Measurements from ENCODE around the gene ASB1.

Gene ASB1

GRCh38 chr2:238409341-238410199, 17.2 kb upstream of the ASB1 start:
- Mint-ChIP-seq H3K27me3 (ENCODE audit: low read depth) (no peaks in the 10 kb centered on the region), H3K9me3 (no peaks in the 10 kb centered on the region), H3K27ac (no peak overlapping the region), H3K4me3 (no peak overlapping the region), H3K36me3 (ENCODE audit: low read depth) (no peaks in the 10 kb centered on the region), H3K4me1 (ENCODE audit: low read depth) (no peaks in the 10 kb centered on the region)
- no peak for DNase-seq (ENCODE audit: low spot score)

- DNase-seq (ENCODE audit: low spot score) = no peak
- no peaks in the 10 kb centered on the region for H3K4me1 Mint-ChIP-seq (ENCODE audit: low read depth)
- H3K27ac Mint-ChIP-seq = no peak overlapping the region
- H3K27me3 Mint-ChIP-seq (ENCODE audit: low read depth) = peaks cover 3% of the 10 kb centered on the region
- H3K36me3 Mint-ChIP-seq (ENCODE audit: low read depth) = peaks cover 4% of the 10 kb centered on the region
- H3K9me3 Mint-ChIP-seq = peaks cover 14% of the 10 kb centered on the region
- no peak overlapping the region for H3K4me3 Mint-ChIP-seq
Observed at GRCh38 chr2:238412067-238412767, 14.5 kb upstream of the ASB1 start.

GRCh38 chr2:238413368-238413767, 13.4 kb upstream of the ASB1 start:
- peaks cover 14% of the 10 kb centered on the region for H3K9me3 Mint-ChIP-seq
- H3K27ac Mint-ChIP-seq = no peak overlapping the region
- H3K36me3 Mint-ChIP-seq (ENCODE audit: low read depth) = peaks cover 4% of the 10 kb centered on the region
- H3K4me1 Mint-ChIP-seq (ENCODE audit: low read depth) = no peaks in the 10 kb centered on the region
- H3K4me3 Mint-ChIP-seq = no peak overlapping the region
- peaks cover 5% of the 10 kb centered on the region for H3K27me3 Mint-ChIP-seq (ENCODE audit: low read depth)
- no peak for DNase-seq (ENCODE audit: low spot score)

GRCh38 chr2:238415036-238415764, 11.5 kb upstream of the ASB1 start:
- peaks cover 4% of the 10 kb centered on the region for H3K36me3 Mint-ChIP-seq (ENCODE audit: low read depth)
- peaks cover 7% of the 10 kb centered on the region for H3K27me3 Mint-ChIP-seq (ENCODE audit: low read depth)
- no peak for DNase-seq (ENCODE audit: low spot score)
- no peaks in the 10 kb centered on the region for H3K4me1 Mint-ChIP-seq (ENCODE audit: low read depth)
- H3K4me3 Mint-ChIP-seq = no peak overlapping the region
- H3K27ac Mint-ChIP-seq = no peak overlapping the region
- peaks cover 14% of the 10 kb centered on the region for H3K9me3 Mint-ChIP-seq

GRCh38 chr2:238415893-238416292, 10.8 kb upstream of the ASB1 start:
- H3K4me3 Mint-ChIP-seq = no peak overlapping the region
- no peak for DNase-seq (ENCODE audit: low spot score)
- peaks cover 7% of the 10 kb centered on the region for H3K27me3 Mint-ChIP-seq (ENCODE audit: low read depth)
- H3K27ac Mint-ChIP-seq = no peak overlapping the region
- peaks cover 4% of the 10 kb centered on the region for H3K36me3 Mint-ChIP-seq (ENCODE audit: low read depth)
- no peaks in the 10 kb centered on the region for H3K4me1 Mint-ChIP-seq (ENCODE audit: low read depth)
- peaks cover 14% of the 10 kb centered on the region for H3K9me3 Mint-ChIP-seq

GRCh38 chr2:238418196-238418998, 8.3 kb upstream of the ASB1 start:
- no peak overlapping the region for H3K27ac Mint-ChIP-seq
- H3K27me3 Mint-ChIP-seq (ENCODE audit: low read depth) = peaks cover 7% of the 10 kb centered on the region
- H3K9me3 Mint-ChIP-seq = peaks cover 14% of the 10 kb centered on the region
- H3K36me3 Mint-ChIP-seq (ENCODE audit: low read depth) = peaks cover 4% of the 10 kb centered on the region
- H3K4me3 Mint-ChIP-seq = no peak overlapping the region
- DNase-seq (ENCODE audit: low spot score) = no peak
- H3K4me1 Mint-ChIP-seq (ENCODE audit: low read depth) = no peaks in the 10 kb centered on the region

- Mint-ChIP-seq H3K4me3 (no peak overlapping the region), H3K27ac (no peak overlapping the region), H3K27me3 (ENCODE audit: low read depth) (peaks cover 7% of the 10 kb centered on the region), H3K36me3 (ENCODE audit: low read depth) (peaks cover 4% of the 10 kb centered on the region), H3K4me1 (ENCODE audit: low read depth) (no peaks in the 10 kb centered on the region), H3K9me3 (peaks cover 14% of the 10 kb centered on the region)
- no peak for DNase-seq (ENCODE audit: low spot score)
Observed at GRCh38 chr2:238418999-238419546, 7.7 kb upstream of the ASB1 start.

GRCh38 chr2:238420442-238420841, 6.3 kb upstream of the ASB1 start:
- Mint-ChIP-seq H3K36me3 (ENCODE audit: low read depth) (peaks cover 4% of the 10 kb centered on the region), H3K4me3 (no peak overlapping the region), H3K27ac (no peak overlapping the region), H3K27me3 (ENCODE audit: low read depth) (peaks cover 7% of the 10 kb centered on the region), H3K4me1 (ENCODE audit: low read depth) (peaks cover 2% of the 10 kb centered on the region), H3K9me3 (peaks cover 14% of the 10 kb centered on the region)
- no peak for DNase-seq (ENCODE audit: low spot score)

GRCh38 chr2:238420878-238421694, 5.6 kb upstream of the ASB1 start:
- Mint-ChIP-seq H3K4me1 (ENCODE audit: low read depth) (peaks cover 3% of the 10 kb centered on the region), H3K27me3 (ENCODE audit: low read depth) (peaks cover 5% of the 10 kb centered on the region), H3K27ac (no peak overlapping the region), H3K36me3 (ENCODE audit: low read depth) (peaks cover 4% of the 10 kb centered on the region), H3K9me3 (peaks cover 9% of the 10 kb centered on the region), H3K4me3 (no peak overlapping the region)
- no peak for DNase-seq (ENCODE audit: low spot score)

GRCh38 chr2:238421695-238422035, 5.1 kb upstream of the ASB1 start:
- Mint-ChIP-seq H3K4me1 (ENCODE audit: low read depth) (peaks cover 5% of the 10 kb centered on the region), H3K36me3 (ENCODE audit: low read depth) (peaks cover 1% of the 10 kb centered on the region), H3K9me3 (peaks cover 3% of the 10 kb centered on the region), H3K27me3 (ENCODE audit: low read depth) (peaks cover 5% of the 10 kb centered on the region), H3K4me3 (no peak overlapping the region), H3K27ac (no peak overlapping the region)
- DNase-seq (ENCODE audit: low spot score) = no peak

- Mint-ChIP-seq H3K4me1 (ENCODE audit: low read depth) (peaks cover 5% of the 10 kb centered on the region), H3K27ac (no peak overlapping the region)
Observed at GRCh38 chr2:238422285-238422684, 4.4 kb upstream of the ASB1 start.

GRCh38 chr2:238422940-238423339, 3.8 kb upstream of the ASB1 start:
- DNase-seq (ENCODE audit: low spot score) = no peak
- H3K36me3 Mint-ChIP-seq (ENCODE audit: low read depth) = peaks cover 3% of the 10 kb centered on the region

More at GRCh38 chr2:238422285-238422684, 4.4 kb upstream of the ASB1 start:
- no peaks in the 10 kb centered on the region for H3K9me3 Mint-ChIP-seq
- no peak overlapping the region for H3K4me3 Mint-ChIP-seq
- DNase-seq (ENCODE audit: low spot score) = no peak
- H3K36me3 Mint-ChIP-seq (ENCODE audit: low read depth) = no peaks in the 10 kb centered on the region
- H3K27me3 Mint-ChIP-seq (ENCODE audit: low read depth) = peaks cover 5% of the 10 kb centered on the region

More at GRCh38 chr2:238422940-238423339, 3.8 kb upstream of the ASB1 start:
- H3K27me3 Mint-ChIP-seq (ENCODE audit: low read depth) = peaks cover 5% of the 10 kb centered on the region
- H3K27ac Mint-ChIP-seq = no peak overlapping the region
- H3K9me3 Mint-ChIP-seq = no peaks in the 10 kb centered on the region
- peaks cover 9% of the 10 kb centered on the region for H3K4me1 Mint-ChIP-seq (ENCODE audit: low read depth)
- H3K4me3 Mint-ChIP-seq = no peak overlapping the region
